ENCODE measurements around the gene CNNM1. TPM values are rescaled to one million over a fixed set of nuclear protein-coding genes. Genes with fewer than 3 reads are reported as not detected.

The CNNM1 gene
- total RNA-seq, 1 donor from 2014 or later, result not detected

- Mint-ChIP-seq H3K4me3 (no peak overlapping the region), H3K36me3 (ENCODE audit: low read depth) (no peaks in the 10 kb centered on the region), H3K27me3 (peaks cover 6% of the 10 kb centered on the region), H3K27ac (no peak overlapping the region), H3K9me3 (no peaks in the 10 kb centered on the region), H3K4me1 (no peaks in the 10 kb centered on the region)
- DNase-seq (no peak), ATAC-seq (ENCODE audit: low read depth) (no peak)
- ChIA-PET POLR2A (no interaction called here), CTCF (no interaction called here)
- intact Hi-C loops (cut with micrococcal nuclease), result no loop called here
- TF ChIP-seq CTCF (IDR thresholded peaks at IDR 0.05), result no peak
These were observed 16.2 kb downstream of the CNNM1 start for GRCh38 chr10:99345350-99345749.

GRCh38 chr10:99346247-99346646 is 17.1 kb downstream of the CNNM1 start:
- Mint-ChIP-seq H3K9me3 (no peaks in the 10 kb centered on the region), H3K4me3 (no peak overlapping the region), H3K36me3 (ENCODE audit: low read depth) (no peaks in the 10 kb centered on the region), H3K4me1 (no peaks in the 10 kb centered on the region), H3K27me3 (peaks cover 6% of the 10 kb centered on the region), H3K27ac (no peak overlapping the region)
- no peak for DNase-seq
- TF ChIP-seq CTCF (IDR thresholded peaks at IDR 0.05), result no peak
- intact Hi-C loops (cut with micrococcal nuclease), result no loop called here
- CTCF ChIA-PET, result no interaction called here
- POLR2A ChIA-PET, result no interaction called here
- no peak for ATAC-seq (ENCODE audit: low read depth)

GRCh38 chr10:99347672-99348071 is 18.5 kb downstream of the CNNM1 start:
- ChIA-PET POLR2A (no interaction called here), CTCF (no interaction called here)
- TF ChIP-seq CTCF (IDR thresholded peaks at IDR 0.05), result no peak
- Mint-ChIP-seq H3K36me3 (ENCODE audit: low read depth) (no peaks in the 10 kb centered on the region), H3K4me1 (no peaks in the 10 kb centered on the region), H3K9me3 (no peaks in the 10 kb centered on the region), H3K4me3 (no peak overlapping the region), H3K27me3 (peaks cover 6% of the 10 kb centered on the region), H3K27ac (no peak overlapping the region)
- no peak for DNase-seq
- ATAC-seq (ENCODE audit: low read depth), result no peak
- intact Hi-C loops (cut with micrococcal nuclease), result no loop called here

GRCh38 chr10:99353182-99353581 is 24.0 kb downstream of the CNNM1 start:
- no peak overlapping the region for H3K27ac Mint-ChIP-seq

GRCh38 chr10:99357691-99358090 is 28.5 kb downstream of the CNNM1 start:
- ChIA-PET POLR2A (no interaction called here), CTCF (no interaction called here)
- Mint-ChIP-seq H3K27ac (no peak overlapping the region), H3K27me3 (peaks cover 16% of the 10 kb centered on the region), H3K4me3 (no peak overlapping the region), H3K36me3 (ENCODE audit: low read depth) (no peaks in the 10 kb centered on the region), H3K4me1 (peaks cover 5% of the 10 kb centered on the region), H3K9me3 (no peaks in the 10 kb centered on the region)
- intact Hi-C loops (cut with micrococcal nuclease), result no loop called here
- no peak for TF ChIP-seq CTCF (IDR thresholded peaks at IDR 0.05)
- DNase-seq (no peak), ATAC-seq (ENCODE audit: low read depth) (no peak)

More at GRCh38 chr10:99353182-99353581, 24.0 kb downstream of the CNNM1 start:
- no peaks in the 10 kb centered on the region for H3K36me3 Mint-ChIP-seq (ENCODE audit: low read depth)
- no peaks in the 10 kb centered on the region for H3K4me1 Mint-ChIP-seq
- DNase-seq, result no peak
- ChIA-PET CTCF (no interaction called here), POLR2A (no interaction called here)
- no peak overlapping the region for H3K4me3 Mint-ChIP-seq
- no peak for TF ChIP-seq CTCF (IDR thresholded peaks at IDR 0.05)
- ATAC-seq (ENCODE audit: low read depth), result no peak
- H3K9me3 Mint-ChIP-seq, result no peaks in the 10 kb centered on the region
- intact Hi-C loops (cut with micrococcal nuclease), result no loop called here
- peaks cover 17% of the 10 kb centered on the region for H3K27me3 Mint-ChIP-seq
